Heart right ventricle (tissue), 16 donors: ENCODE data around the gene PGR. TPM values are rescaled to one million over a fixed set of nuclear protein-coding genes. Genes with fewer than 3 reads are reported as not detected.

Experiments used
- ATAC-seq, 8 donors: fragments of 200-7000 bp; cut with Tn5 transposase; one replicate each; pipeline ENCODE4 v1.9.1; 2020; ENCODE audit warnings: mild to moderate bottlenecking in 8 of 8, moderate library complexity in 8 of 8, moderate number of reproducible peaks in 1 of 8
- DNase-seq, 2 donors: peaks; one replicate each; pipeline ENCODE4 v3.0.0-alpha.2; 2020
- H3K27ac ChIP-seq, 10 donors: fragments of 200-600 bp; sonication (generic) in 2 of 10; one replicate each; pipeline versions ENCODE4 v1.5.0 to v1.8.0; 2020 to 2022; ENCODE audit warnings: mild to moderate bottlenecking in 3 of 10
- H3K27me3 ChIP-seq, 7 donors: fragments of 200-600 bp; one replicate each; pipeline ENCODE4 v1.8.0; 2021 to 2022; ENCODE audit warnings: mild to moderate bottlenecking in 2 of 7
- H3K36me3 ChIP-seq, 9 donors: fragments of 200-600 bp; sonication (generic) in 1 of 9; one replicate each; pipeline versions ENCODE4 v1.5.0 to v1.8.0; 2020 to 2022; ENCODE audit warnings: mild to moderate bottlenecking in 2 of 9
- H3K4me1 ChIP-seq, 9 donors: fragments of 200-600 bp; sonication (generic) in 1 of 9; one replicate each; pipeline versions ENCODE4 v1.5.0 to v1.8.0; 2020 to 2022; ENCODE audit warnings: mild to moderate bottlenecking in 4 of 9
- H3K4me3 ChIP-seq, 10 donors: fragments of 200-600 bp; sonication (generic) in 2 of 10; one replicate each; pipeline versions ENCODE4 v1.5.0 to v1.8.0; 2020 to 2022; ENCODE audit warnings: mild to moderate bottlenecking in 7 of 10, moderate library complexity in 2 of 10
- H3K9me3 ChIP-seq, 11 donors: fragments of 200-600 bp in 10 of 11; sonication (generic) in 2 of 11; one replicate each; pipeline versions ENCODE4 v1.5.0 to v1.8.0; 2013 to 2022; ENCODE audit warnings: mild to moderate bottlenecking in 2 of 11, control low read depth in 1 of 11, moderate library complexity in 1 of 11
- CTCF ChIP-seq, 9 donors: fragments of 200-600 bp; sonication (generic) in 2 of 9; IDR thresholded peaks; one replicate each; pipeline versions ENCODE4 v1.5.0 to v1.8.0; 2021 to 2022; ENCODE audit warnings: antibody characterized with exemption in 9 of 9, mild to moderate bottlenecking in 5 of 9, moderate library complexity in 1 of 9
- WGBS, 2 donors: extraction: QIAGEN DNeasy Blood & Tissue Kit; methylation state at CpG; one replicate each; pipeline ENCODE4 v1.1.7; 2013; ENCODE audit warnings: inconsistent platforms in 1 of 2; 5-methylcytosine and 5-hydroxymethylcytosine counted together
- intact Hi-C, 10 donors: fragments of 100-400 bp; cut with DNase I; formaldehyde crosslinking; loops; one replicate each; pipeline versions ENCODE4 v1.11.1 to v1.14.2; 2022
- polyA plus RNA-seq, 2 donors: library from polyadenylated mRNA; stranded (reverse); fragments of 200-250 nt; gene quantifications; one replicate each; pipeline ENCODE4 v1.2.3, GENCODE V29; 2013
- total RNA-seq, 10 donors: library from RNA; stranded (reverse); fragmentation: NEBNext Ultra II Directional in 3 of 10; extraction: Animal tissue kit (Norgen Biotek cat#: 25700) in 3 of 10; gene quantifications; one replicate each; pipeline versions ENCODE4 v1.2.1 to v1.2.4, GENCODE V29; 2021 to 2023
- donor health status: Arrhythmogenic right ventricular cardiomyopathy.
- donor health status: ischemic (EF 13 %, LVEDD 7.1; RV severe dilation, severe dysfunction).
- donor health status: healthy with polysubstance abuse.
- donor health status: DM: no; HTN: yes; CAD: no.
- donor health status: DM: no; HTN: no; CAD: no.
- donor health status: ischemic (EF 25% LVEDD 6.9; RV normal size, moderate dysfunction).
- donor health status: ischemic (EF 25% LVEDD 5.7; RV mildly dilated, moderate dysfunction).
- donor health status: healthy.
- donor health status: DM: yes; HTN: yes; CAD: no.
- donor health status: Ischemic cardiomyopathy.
- donor health status: ischemic (EF 35%, LVEDD 5.7; RV mildly dilated, moderate dysfunction).
- donor health status: nonischemic (EF 11% LVEDD 7.7; RV severe dilation, severe dysfunction).
- donor health status: DM: yes; HTN: yes; CAD: no.
- donor health status: PGD.
- donor health status: ischemic (EF 29% LVEDD 5.4; RV normal size, mild dysfunction).
- donor health status: nonischemic (EF 23%, LVEDD 6.1; RV moderate dilation, normal function).

Gene PGR
- total and polyA plus RNA-seq, 12 donors, result 1.1 to 16.3 (median 10.2) TPM

GRCh38 chr11:101082813-101083212 is 46.8 kb downstream of the PGR start:
- intact Hi-C loops, result no loop called here
- Histone ChIP-seq H3K4me1 (no peaks in the 10 kb centered on the region), H3K4me3 (no peak overlapping the region), H3K27ac (no peak overlapping the region), H3K9me3 (peaks cover 0 to 51% (median 6%) of the 10 kb centered on the region in 11 donors), H3K36me3 (peaks cover 0 to 22% (median 0%) of the 10 kb centered on the region in 9 donors), H3K27me3 (no peaks in the 10 kb centered on the region)
- DNase-seq, result no peak
- no peak for ATAC-seq
- TF ChIP-seq CTCF (IDR thresholded peaks at IDR 0.05), result no peak

GRCh38 chr11:101063706-101064105 is 65.9 kb downstream of the PGR start:
- ATAC-seq, result no peak

GRCh38 chr11:101061606-101062005 is 68.0 kb downstream of the PGR start:
- no peaks in the 10 kb centered on the region for H3K36me3 ChIP-seq
- H3K4me1 ChIP-seq, result peaks cover 0 to 45% (median 26%) of the 10 kb centered on the region in 9 donors
- intact Hi-C loops, result loop anchor here in 1 of 10 donors (10.0 kb wide), 1 partner anchor 63 kb away; the partner anchor contains the start of gene PGR
- DNase-seq, result no peak
- WGBS, 2 donors, result 13 to 18% methylated on average over 2 of the region's 2 CpGs
- H3K4me3 ChIP-seq, result no peak overlapping the region
- peak; percentile 69 to 91 (median 84) for ATAC-seq
- peak overlapping the region in 7 of 10 donors; percentile 4 to 75 (median 53) for H3K27ac ChIP-seq
- TF ChIP-seq CTCF (IDR thresholded peaks at IDR 0.05), result no peak
- H3K9me3 ChIP-seq, result no peaks in the 10 kb centered on the region
- no peaks in the 10 kb centered on the region for H3K27me3 ChIP-seq

More at GRCh38 chr11:101063706-101064105, 65.9 kb downstream of the PGR start:
- Histone ChIP-seq H3K36me3 (no peaks in the 10 kb centered on the region), H3K4me1 (peaks cover 0 to 48% (median 29%) of the 10 kb centered on the region in 9 donors), H3K9me3 (no peaks in the 10 kb centered on the region), H3K27ac (no peak overlapping the region), H3K27me3 (no peaks in the 10 kb centered on the region), H3K4me3 (no peak overlapping the region)
- no peak for TF ChIP-seq CTCF (IDR thresholded peaks at IDR 0.05)
- DNase-seq, result no peak
- intact Hi-C loops, result loop anchor here in 1 of 10 donors (10.0 kb wide), 1 partner anchor 61 kb away; the partner anchor contains the start of gene PGR
- 73 to 81% methylated on average over 3 of the region's 3 CpGs for WGBS, 2 donors

- intact Hi-C loops, result no loop called here
- WGBS, 2 donors, result 83 to 89% methylated on average over 4 of the region's 4 CpGs
- no peaks in the 10 kb centered on the region for H3K36me3 ChIP-seq
- DNase-seq, result no peak
- H3K9me3 ChIP-seq, result no peaks in the 10 kb centered on the region
- no peak for TF ChIP-seq CTCF (IDR thresholded peaks at IDR 0.05)
- H3K4me3 ChIP-seq, result no peak overlapping the region
- no peak for ATAC-seq
- no peak overlapping the region for H3K27ac ChIP-seq
- no peaks in the 10 kb centered on the region for H3K27me3 ChIP-seq
- H3K4me1 ChIP-seq, result peaks cover 0 to 29% (median 19%) of the 10 kb centered on the region in 9 donors
These were observed 70.3 kb downstream of the PGR start for GRCh38 chr11:101059331-101059730.
